Measurements from ENCODE around the gene FKBP2. TPM values are rescaled to one million over a fixed set of nuclear protein-coding genes. Genes with fewer than 3 reads are reported as not detected.
A peak's percentile ranks its signal among the peaks of the same experiment; 100 is the strongest.

FKBP2 gene
- total RNA-seq, 1 experiment from 2014 or later: 57.2 TPM

DNA sequence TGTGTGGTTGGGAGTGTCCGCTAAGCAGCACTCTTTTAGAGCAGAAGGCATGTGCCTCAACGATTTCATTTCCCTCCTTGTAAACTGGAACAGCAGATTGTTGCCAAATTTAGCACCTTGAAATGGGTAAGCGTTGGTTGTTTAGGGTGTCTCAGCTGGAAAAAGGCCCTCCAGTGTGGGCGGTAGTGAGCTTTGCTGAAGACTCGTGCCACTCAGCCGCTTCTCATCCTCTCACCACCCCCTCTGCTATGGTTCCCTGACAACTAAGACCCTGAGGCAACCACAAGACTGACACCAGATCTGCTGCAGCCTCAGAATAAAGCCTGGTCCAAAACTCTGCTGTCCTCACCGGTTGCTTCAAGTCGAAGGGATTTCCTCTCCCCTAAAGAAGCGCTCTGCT is 44.3 kb upstream of the FKBP2 start (continued):
- no peak for TF ChIP-seq GRHL2 (CRISPR knock-in tag; IDR thresholded peaks at IDR 0.05; ENCODE audit: insufficient replicate concordance, severe bottlenecking)
- no peak for TF ChIP-seq TCF7 (CRISPR knock-in tag; IDR thresholded peaks at IDR 0.05; ENCODE audit: low read depth)
- TF ChIP-seq ZNF317 (CRISPR knock-in tag; IDR thresholded peaks at IDR 0.05; ENCODE audit: borderline replicate concordance, low read depth): no peak
- TF ChIP-seq KAT7 (CRISPR knock-in tag; IDR thresholded peaks at IDR 0.05; ENCODE audit: borderline replicate concordance): no peak
- TF ChIP-seq ESRRA (CRISPR knock-in tag; IDR thresholded peaks at IDR 0.05; ENCODE audit: borderline replicate concordance): no peak
- TF ChIP-seq, protein P1, sequence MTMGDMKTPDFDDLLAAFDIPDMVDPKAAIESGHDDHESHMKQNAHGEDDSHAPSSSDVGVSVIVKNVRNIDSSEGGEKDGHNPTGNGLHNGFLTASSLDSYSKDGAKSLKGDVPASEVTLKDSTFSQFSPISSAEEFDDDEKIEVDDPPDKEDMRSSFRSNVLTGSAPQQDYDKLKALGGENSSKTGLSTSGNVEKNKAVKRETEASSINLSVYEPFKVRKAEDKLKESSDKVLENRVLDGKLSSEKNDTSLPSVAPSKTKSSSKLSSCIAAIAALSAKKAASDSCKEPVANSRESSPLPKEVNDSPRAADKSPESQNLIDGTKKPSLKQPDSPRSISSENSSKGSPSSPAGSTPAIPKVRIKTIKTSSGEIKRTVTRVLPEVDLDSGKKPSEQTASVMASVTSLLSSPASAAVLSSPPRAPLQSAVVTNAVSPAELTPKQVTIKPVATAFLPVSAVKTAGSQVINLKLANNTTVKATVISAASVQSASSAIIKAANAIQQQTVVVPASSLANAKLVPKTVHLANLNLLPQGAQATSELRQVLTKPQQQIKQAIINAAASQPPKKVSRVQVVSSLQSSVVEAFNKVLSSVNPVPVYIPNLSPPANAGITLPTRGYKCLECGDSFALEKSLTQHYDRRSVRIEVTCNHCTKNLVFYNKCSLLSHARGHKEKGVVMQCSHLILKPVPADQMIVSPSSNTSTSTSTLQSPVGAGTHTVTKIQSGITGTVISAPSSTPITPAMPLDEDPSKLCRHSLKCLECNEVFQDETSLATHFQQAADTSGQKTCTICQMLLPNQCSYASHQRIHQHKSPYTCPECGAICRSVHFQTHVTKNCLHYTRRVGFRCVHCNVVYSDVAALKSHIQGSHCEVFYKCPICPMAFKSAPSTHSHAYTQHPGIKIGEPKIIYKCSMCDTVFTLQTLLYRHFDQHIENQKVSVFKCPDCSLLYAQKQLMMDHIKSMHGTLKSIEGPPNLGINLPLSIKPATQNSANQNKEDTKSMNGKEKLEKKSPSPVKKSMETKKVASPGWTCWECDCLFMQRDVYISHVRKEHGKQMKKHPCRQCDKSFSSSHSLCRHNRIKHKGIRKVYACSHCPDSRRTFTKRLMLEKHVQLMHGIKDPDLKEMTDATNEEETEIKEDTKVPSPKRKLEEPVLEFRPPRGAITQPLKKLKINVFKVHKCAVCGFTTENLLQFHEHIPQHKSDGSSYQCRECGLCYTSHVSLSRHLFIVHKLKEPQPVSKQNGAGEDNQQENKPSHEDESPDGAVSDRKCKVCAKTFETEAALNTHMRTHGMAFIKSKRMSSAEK (CRISPR knock-in tag; IDR thresholded peaks at IDR 0.05; ENCODE audit: borderline replicate concordance): no peak
- TF ChIP-seq, protein P2, sequence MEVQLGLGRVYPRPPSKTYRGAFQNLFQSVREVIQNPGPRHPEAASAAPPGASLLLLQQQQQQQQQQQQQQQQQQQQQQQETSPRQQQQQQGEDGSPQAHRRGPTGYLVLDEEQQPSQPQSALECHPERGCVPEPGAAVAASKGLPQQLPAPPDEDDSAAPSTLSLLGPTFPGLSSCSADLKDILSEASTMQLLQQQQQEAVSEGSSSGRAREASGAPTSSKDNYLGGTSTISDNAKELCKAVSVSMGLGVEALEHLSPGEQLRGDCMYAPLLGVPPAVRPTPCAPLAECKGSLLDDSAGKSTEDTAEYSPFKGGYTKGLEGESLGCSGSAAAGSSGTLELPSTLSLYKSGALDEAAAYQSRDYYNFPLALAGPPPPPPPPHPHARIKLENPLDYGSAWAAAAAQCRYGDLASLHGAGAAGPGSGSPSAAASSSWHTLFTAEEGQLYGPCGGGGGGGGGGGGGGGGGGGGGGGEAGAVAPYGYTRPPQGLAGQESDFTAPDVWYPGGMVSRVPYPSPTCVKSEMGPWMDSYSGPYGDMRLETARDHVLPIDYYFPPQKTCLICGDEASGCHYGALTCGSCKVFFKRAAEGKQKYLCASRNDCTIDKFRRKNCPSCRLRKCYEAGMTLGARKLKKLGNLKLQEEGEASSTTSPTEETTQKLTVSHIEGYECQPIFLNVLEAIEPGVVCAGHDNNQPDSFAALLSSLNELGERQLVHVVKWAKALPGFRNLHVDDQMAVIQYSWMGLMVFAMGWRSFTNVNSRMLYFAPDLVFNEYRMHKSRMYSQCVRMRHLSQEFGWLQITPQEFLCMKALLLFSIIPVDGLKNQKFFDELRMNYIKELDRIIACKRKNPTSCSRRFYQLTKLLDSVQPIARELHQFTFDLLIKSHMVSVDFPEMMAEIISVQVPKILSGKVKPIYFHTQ (CRISPR knock-in tag; IDR thresholded peaks at IDR 0.05): no peak
- TF ChIP-seq RELA (CRISPR knock-in tag; IDR thresholded peaks at IDR 0.05; ENCODE audit: borderline replicate concordance): no peak

DNA sequence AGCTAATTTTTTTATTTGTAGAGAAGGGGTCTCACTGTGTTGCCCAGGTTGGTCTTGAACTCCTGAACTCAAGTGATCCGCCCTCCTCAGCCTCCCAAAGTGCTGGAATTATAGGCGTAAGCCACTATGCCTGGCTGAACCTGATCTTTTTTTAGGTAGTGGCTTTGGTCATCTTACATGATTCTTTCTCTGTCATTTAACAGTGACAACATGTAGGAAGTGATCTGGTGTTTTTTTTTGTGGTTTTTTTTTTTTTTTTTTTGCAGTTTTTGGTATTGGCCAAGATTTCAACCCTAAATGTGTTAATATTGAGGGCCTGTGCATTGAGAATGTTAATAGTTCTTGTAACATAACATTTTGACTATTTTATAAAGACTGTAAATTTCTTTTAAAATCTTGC is 42.4 kb upstream of the FKBP2 start:
- TF ChIP-seq IRF2 (CRISPR knock-in tag; IDR thresholded peaks at IDR 0.05; ENCODE audit: borderline replicate concordance, low read depth): no peak
- TF ChIP-seq, protein P3, sequence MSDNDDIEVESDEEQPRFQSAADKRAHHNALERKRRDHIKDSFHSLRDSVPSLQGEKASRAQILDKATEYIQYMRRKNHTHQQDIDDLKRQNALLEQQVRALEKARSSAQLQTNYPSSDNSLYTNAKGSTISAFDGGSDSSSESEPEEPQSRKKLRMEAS (CRISPR knock-in tag; IDR thresholded peaks at IDR 0.05): no peak
- no peak for TF ChIP-seq FOXK1 (CRISPR knock-in tag; IDR thresholded peaks at IDR 0.05)
- TF ChIP-seq, protein P4, sequence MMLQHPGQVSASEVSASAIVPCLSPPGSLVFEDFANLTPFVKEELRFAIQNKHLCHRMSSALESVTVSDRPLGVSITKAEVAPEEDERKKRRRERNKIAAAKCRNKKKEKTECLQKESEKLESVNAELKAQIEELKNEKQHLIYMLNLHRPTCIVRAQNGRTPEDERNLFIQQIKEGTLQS (CRISPR knock-in tag; conservative IDR thresholded peaks at IDR 0.05): no peak
- TF ChIP-seq, protein P5, sequence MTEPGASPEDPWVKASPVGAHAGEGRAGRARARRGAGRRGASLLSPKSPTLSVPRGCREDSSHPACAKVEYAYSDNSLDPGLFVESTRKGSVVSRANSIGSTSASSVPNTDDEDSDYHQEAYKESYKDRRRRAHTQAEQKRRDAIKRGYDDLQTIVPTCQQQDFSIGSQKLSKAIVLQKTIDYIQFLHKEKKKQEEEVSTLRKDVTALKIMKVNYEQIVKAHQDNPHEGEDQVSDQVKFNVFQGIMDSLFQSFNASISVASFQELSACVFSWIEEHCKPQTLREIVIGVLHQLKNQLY (CRISPR knock-in tag; IDR thresholded peaks at IDR 0.05): no peak
- TF ChIP-seq TCF7 (CRISPR knock-in tag; IDR thresholded peaks at IDR 0.05; ENCODE audit: low read depth): no peak
- no peak for ATAC-seq
- ChIA-PET CTCF (no interaction called here), POLR2A (no interaction called here)
- H3K36me3 Mint-ChIP-seq: peaks cover 92% of the 10 kb centered on the region
- H3K27me3 Mint-ChIP-seq (ENCODE audit: low read depth): no peaks in the 10 kb centered on the region
- no peak overlapping the region for H3K27ac Mint-ChIP-seq
- H3K4me3 Mint-ChIP-seq: no peak overlapping the region
- no peaks in the 10 kb centered on the region for H3K9me3 Mint-ChIP-seq
- no peak for DNase-seq (ENCODE audit: low spot score)
- no peaks in the 10 kb centered on the region for H3K4me1 Mint-ChIP-seq

DNA sequence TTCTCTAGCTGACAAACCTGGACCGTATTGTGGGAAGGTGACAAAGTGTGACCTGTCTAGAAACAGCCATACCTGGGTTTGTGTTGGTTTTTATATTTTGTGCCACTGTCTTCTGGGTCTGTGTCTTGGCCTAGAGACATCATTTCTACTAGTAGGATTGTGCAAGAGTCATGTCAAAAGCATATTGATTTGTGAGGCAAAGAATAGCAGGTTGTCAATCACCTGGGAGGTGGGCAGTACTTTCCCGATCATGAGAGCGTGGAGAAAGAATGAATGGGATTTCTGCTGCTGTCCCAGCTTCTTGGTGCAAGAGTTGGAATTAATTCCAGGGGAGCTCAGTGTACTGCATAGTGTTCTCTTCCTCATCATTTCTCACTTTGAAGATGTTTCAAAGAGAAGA is 39.4 kb upstream of the FKBP2 start:
- H3K9me3 Mint-ChIP-seq: no peaks in the 10 kb centered on the region
- no peak overlapping the region for H3K4me3 Mint-ChIP-seq
- DNase-seq (ENCODE audit: low spot score) (no peak), ATAC-seq (no peak)
- POLR2A ChIA-PET: no interaction called here
- peaks cover 76% of the 10 kb centered on the region for H3K36me3 Mint-ChIP-seq
- TF ChIP-seq, protein P5 (CRISPR knock-in tag; IDR thresholded peaks at IDR 0.05): no peak
- TF ChIP-seq ZNF317 (CRISPR knock-in tag; IDR thresholded peaks at IDR 0.05; ENCODE audit: borderline replicate concordance, low read depth) (no peak), CREM (CRISPR knock-in tag; IDR thresholded peaks at IDR 0.05) (no peak), GRHL2 (CRISPR knock-in tag; IDR thresholded peaks at IDR 0.05; ENCODE audit: insufficient replicate concordance, severe bottlenecking) (no peak), ATF1 (CRISPR knock-in tag; IDR thresholded peaks at IDR 0.05) (no peak), SMAD4 (CRISPR knock-in tag; IDR thresholded peaks at IDR 0.05) (no peak)
- no peaks in the 10 kb centered on the region for H3K27me3 Mint-ChIP-seq (ENCODE audit: low read depth)
- CTCF ChIA-PET: no interaction called here
- H3K4me1 Mint-ChIP-seq: peaks cover 6% of the 10 kb centered on the region
- peak overlapping the region; percentile 37 for H3K27ac Mint-ChIP-seq

Data from WTC11 (cell line).